ENCODE data around the gene ISLR2.
"Not testable (repeated sequence)": the region's sequence is repeated elsewhere in the genome, so short reads cannot be mapped to it uniquely, and the experiment has no call there.

The ISLR2 gene

GRCh38 chr15:74156678-74157411, 26.5 kb downstream of the ISLR2 start:
- DNase-seq (ENCODE audit: low read depth in 2 of 2), result no peak

GRCh38 chr15:74157868-74158827, 27.8 kb downstream of the ISLR2 start:
- DNase-seq (ENCODE audit: low read depth in 2 of 2), result no peak

DNA sequence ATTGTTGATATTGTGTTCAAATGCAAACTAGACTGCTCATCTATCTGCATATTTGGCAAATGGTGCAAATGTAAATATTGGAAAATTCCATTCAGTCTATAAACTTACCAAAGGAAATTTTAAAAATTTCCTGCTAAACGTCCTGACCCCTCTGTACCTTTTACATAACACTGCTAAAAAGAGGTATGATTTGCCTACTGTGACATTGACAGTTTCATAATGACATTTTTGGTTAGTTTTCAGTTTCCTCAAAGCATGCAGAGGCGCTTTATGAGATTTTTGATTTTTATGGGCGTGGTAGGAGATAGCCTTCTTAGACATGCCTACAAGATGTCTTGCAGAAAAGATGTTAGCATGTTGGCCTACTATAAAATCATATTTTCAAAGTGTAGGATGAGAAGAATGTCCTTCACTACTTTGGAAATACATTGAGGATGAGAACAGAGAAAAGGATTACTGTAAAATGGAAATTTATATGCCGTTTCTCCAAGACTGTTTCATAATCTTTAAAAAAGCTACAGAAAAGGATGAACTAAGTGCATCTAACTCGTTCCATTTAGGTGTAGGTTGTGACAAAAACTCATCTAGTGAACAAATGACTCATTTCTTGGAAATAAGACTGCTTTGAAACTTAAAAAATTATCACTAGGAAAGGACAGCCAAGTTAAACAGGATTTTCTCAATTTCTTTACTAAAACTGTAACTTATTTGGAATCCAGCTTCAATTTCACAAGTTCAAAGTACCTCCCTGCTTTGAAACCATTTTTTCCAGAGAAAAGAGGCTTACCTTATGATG, 28.7 kb downstream of the ISLR2 start:
- no peak for DNase-seq (ENCODE audit: low read depth in 2 of 2)

DNA sequence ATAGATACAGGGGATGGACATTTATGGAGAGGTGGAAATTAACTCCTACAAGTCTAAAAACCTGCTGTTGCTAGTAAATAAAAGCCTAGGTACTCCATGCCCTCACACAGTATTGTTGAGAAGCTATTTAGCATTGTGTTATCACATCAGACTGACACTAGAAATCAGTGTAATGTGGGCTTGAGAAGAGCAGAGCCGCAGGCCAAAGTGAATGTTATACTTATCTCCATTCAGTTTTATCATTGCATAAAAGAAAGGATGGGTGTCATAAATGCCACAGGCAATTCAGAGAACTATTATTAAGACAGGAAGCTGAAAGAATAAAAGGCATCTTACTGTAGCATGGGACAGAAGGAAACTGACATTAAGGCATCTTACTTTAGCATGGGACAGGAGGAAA, 29.4 kb downstream of the ISLR2 start:
- DNase-seq (ENCODE audit: low read depth in 2 of 2), result no peak

DNA sequence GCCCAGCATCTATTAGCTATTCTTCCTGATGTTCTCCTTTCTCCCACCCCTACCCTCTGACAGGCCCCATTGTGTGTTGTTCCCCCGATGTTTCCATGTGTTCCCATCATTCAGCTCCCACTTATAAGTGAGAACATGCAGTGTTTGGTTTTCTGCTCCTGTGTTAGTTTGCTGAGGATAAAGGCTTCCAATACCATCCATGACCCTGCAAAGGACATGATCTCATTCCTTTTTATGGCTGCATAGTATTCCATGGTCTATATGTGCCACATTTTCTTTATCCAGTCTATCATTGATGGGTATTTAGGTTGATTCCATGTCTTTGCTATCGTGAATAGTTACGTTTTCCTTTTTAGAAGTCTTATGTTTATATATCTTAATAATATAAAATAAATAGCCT, 30.0 kb downstream of the ISLR2 start:
- DNase-seq (ENCODE audit: low read depth in 2 of 2), result not testable (repeated sequence)

GRCh38 chr15:74162195-74162536, 31.8 kb downstream of the ISLR2 start:
- DNase-seq (ENCODE audit: low read depth in 2 of 2), result not testable (repeated sequence)

DNA sequence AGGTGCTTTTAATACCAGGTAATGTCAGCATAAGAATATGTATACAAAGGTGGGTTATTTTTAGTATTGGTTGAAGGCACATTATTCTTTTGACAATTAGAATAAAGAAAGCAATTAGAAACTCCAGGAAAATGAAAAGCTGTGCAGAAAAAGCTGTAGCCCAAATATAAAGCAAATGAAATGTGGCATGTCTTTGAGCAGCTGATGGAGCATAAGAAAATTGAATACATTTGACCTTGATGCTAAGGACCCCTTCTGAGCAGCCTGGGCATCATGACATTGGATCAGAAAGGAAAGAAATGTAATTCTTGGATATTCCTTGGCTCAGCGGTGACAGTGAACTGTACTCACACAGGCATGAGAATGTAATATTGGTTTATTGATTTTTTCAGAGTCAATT, 35.1 kb downstream of the ISLR2 start:
- DNase-seq (ENCODE audit: low read depth in 2 of 2), result no peak

DNA sequence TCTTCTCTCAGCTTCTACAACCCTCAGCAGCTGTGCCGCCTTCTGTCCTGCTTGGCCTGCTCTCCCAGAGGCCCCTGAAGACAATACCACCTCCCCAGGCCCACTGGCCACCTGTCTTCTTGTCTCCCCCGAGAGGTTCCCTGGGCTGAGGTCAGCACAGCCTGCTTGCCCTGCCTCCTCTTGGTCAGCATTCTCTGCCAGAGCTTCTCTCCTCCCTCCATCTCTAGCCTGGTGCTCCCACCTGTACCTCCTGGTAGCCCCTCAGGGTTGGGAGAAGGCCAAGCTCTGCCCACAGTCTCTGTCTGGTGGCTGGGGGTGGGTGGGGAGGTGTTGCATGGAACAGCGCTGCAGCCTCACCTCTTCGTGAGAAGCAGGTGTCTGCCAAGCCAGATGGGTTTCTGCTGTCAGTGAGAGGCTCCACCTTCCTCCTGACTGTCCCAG, 37.5 kb downstream of the ISLR2 start:
- no peak for DNase-seq (ENCODE audit: low read depth in 2 of 2)

DNA sequence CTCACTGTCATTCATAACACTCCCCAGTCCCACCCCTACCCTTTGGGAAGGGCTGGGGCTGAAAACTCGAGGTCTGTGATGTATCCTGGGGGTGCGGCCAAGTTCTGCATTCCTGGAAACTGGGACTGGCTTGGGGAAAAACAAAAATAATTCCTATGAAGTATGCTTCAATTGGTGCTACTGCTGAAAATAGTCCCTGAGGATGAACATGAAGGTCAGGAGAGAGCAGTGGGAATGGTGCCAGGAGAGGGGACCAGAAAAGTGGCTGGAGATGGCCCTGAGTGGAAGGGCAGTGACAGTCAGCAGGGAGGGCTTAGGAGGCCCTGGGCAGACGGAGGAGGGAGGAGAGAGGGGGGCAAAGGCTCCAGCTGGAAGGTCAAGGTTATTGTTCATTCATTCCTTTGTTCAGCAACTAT, 38.3 kb downstream of the ISLR2 start:
- DNase-seq (ENCODE audit: low read depth in 2 of 2), result no peak

DNA sequence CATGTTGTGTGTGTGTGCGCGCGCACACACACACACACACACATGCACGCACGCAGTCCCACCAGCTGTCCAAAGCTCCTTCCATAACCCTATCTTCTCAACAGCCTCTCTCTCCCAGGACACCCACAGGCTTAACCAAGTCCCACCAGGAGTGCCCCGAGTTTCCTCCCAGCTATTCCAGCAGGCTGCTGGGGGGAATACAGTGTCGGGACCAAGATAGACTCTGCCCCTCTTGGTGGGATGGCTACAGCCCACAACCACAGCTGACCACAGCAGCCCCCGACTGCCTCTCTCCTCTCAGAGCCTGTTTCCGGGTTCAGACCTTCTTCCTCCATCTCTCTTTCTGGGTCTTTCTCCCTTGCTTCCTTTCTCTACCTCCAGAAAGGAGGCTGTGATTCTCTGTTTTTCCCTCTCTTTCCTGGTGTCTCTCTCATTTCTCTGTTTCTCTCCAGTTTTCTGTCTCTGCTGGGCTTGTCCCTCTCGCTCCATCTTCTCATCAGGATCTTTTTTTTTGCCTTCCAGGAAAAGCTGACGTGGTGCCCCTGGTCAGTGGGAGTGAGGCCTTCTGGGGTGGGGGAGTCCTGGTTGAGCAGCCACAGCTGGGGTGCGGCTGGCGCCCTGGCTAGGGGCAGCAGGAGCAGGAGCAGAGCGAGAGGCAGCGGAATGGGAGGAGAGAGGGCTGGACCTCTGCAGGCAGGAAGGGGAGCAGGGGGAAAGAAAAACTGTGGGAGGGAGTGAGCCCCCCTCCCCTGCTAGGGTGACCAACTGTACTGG, 39.9 kb downstream of the ISLR2 start:
- no peak for DNase-seq (ENCODE audit: low read depth in 2 of 2)

DNA sequence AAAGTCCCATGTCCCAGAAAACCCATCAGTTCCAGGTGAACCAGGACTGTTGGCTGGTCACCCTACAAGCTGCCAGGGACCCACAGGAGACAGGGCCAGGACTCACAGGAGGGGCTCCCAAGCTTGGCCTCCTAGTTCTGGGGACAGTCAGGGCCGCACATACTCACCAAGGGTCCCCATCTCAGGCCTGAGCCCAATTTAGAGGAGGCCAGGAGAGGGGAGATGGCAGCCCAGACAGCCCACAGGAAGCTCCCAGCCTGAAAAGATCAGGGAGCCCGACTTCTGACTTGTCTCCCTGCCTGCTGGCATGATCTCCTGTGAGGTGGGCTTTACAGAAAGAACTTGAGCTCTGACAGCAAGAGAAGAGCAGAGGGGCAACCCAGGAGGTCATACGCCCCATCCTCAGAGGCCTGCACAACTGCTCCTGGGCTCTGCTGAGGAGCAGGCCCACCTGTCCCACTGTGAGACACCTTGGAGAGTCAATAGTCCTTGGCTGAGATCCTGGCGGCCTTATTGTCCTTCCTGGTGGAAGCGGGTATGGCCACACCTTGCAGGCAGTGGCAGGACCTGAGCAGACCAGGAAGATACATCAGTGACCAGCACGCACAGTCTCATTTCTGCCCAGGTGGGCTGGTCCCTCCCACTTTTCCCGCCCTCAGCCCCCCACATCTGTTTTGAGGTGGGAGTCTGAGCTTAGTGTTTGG, 40.6 kb downstream of the ISLR2 start:
- no peak for DNase-seq (ENCODE audit: low read depth in 2 of 2)

DNA sequence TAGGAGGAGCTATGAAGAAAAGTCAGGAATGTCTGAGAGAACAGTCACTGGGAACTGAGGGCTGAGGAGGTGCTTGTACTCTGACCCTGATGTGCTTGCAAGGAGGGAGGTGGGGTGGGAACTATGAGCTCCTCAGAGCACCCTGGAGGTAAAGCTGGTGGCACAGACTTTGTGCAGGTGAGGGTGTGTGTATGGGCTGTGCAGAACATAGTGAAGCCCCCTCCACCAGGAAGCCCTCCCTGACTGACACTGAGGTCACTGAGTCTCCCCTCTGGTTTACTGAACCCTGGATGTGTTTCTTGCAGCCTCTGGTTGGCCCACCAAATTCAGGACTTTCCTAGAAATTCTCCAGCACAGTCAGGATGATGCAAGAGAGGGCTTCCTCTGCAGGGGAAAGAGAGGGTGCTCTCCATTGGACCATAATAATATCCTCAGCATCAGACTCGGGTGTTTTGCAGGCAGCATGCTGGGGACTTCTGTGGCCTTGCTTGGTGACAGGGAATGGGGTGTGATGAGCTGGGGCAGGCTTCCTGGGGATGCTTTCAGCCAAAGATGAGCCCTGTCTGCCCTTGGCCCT, 41.7 kb downstream of the ISLR2 start:
- DNase-seq (ENCODE audit: low read depth in 2 of 2), result no peak

DNA sequence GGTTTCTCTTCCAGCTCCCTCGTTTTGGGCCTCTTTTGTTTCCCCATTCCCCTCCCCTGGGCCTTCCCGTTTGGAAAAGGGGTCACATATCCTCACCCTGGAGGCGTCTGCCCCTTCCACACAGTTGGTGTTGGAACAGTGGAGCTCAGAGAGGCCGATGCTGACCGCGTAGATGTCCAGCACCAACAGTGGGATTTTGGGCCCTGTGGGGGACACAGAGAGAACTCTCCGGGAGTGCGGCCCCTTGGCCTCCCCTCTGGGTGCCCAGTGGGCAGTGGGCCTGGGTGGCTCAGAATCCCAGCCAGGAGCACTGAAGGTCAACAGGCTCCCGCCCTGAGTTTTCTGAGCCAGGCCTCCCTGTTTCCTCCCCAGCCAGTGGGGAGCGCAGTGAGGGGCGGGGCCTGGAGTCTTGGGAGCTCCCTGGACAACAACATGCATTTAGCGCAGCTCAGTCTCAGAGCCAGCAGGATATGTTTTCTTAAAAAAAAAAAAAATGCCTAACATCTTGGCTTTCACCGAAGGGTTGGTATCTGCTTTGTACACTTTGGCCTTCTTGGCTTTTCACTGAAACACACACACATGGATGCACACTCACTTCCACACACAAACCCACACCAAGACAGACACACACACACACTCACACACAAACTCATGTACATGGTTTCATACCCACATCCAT, 42.5 kb downstream of the ISLR2 start:
- no peak for DNase-seq (ENCODE audit: low read depth in 2 of 2)

DNA sequence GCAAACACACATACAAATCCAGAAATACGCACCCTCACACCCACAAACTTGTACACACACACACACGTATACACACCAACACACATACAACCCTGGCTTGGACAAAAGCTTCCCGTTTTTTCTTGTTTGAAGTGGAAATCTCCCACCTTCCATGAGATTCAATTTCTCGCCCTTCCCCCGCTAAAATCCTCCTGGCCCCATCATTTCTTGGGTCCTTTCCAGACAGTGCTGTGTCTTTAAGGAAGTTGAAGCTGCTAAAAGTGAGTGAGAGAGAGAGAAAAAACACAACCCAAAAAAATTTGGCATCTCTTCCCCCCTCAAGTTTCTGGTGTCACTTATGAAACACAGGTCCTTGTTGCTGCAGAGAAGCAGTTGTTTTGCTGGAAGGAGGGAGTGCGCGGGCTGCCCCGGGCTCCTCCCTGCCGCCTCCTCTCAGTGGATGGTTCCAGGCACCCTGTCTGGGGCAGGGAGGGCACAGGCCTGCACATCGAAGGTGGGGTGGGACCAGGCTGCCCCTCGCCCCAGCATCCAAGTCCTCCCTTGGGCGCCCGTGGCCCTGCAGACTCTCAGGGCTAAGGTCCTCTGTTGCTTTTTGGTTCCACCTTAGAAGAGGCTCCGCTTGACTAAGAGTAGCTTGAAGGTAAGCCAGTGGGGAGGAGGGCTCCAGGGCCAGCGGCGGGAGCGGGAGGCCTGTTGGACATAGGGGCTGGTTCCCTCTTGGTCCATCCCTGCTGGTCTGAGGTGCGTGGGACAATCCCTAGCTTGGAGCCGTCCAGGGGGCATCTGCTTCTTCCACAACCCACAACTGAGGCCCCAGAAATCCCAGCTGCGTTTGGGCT, 43.2 kb downstream of the ISLR2 start, which contains the start of gene ISLR:
Gene ISLR, plus strand, starts transcription at position 331 of the 839 bp plus-strand sequence. CDS start 1,149 bp downstream, outside the sequence.
- no peak for DNase-seq (ENCODE audit: low read depth in 2 of 2)

- DNase-seq (ENCODE audit: low read depth in 2 of 2), result no peak
These were observed 44.0 kb downstream of the ISLR2 start for GRCh38 chr15:74174219-74174957.

GRCh38 chr15:74174958-74175253, 44.5 kb downstream of the ISLR2 start:
- DNase-seq (ENCODE audit: low read depth in 2 of 2), result no peak

- no peak for DNase-seq (ENCODE audit: low read depth in 2 of 2)
These were observed 45.1 kb downstream of the ISLR2 start for GRCh38 chr15:74175271-74176191.
